ENCODE results near the gene NRTN.

DNA sequence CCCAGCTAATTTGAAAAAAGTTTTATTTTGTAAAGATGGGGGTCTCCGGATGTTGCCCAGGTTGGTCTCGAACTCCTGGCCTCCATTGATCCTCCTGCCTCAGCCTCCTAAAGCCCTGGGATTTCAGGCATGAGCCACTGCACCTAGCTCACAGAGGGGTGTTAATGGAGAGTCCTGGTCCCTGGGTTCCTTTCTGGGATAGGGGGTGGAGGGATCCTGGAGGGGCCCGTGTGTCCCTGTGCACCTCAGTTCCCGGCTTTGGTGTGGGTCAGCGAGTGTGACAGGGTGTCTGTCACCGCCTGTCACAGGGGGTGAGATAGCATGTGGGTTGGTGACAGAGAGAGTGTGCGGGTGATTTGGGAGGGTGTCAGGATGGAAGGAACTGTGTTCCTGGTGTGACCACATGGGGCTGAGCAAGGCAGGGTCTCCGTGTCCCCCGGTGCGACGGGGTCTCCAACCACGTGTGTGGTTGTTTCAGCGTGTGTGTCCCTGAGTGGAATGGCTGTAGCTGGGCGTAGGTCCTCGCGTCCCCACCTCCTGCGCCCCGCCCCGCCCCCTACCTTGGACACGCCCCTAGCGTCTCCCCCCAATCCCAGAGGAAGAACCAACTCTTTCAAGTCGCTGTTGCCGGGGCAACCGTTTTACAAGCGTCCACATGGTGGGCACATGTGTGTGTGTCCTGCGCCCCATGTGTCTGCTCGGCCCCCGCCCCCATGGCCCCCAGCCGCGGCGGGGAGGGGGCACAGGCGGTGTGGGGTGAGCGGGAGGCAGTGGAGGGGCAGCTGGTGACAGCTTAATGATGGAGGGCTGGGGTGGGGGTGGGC is 2.9 kb upstream of the NRTN start:
- TF ChIP-seq, protein P1, sequence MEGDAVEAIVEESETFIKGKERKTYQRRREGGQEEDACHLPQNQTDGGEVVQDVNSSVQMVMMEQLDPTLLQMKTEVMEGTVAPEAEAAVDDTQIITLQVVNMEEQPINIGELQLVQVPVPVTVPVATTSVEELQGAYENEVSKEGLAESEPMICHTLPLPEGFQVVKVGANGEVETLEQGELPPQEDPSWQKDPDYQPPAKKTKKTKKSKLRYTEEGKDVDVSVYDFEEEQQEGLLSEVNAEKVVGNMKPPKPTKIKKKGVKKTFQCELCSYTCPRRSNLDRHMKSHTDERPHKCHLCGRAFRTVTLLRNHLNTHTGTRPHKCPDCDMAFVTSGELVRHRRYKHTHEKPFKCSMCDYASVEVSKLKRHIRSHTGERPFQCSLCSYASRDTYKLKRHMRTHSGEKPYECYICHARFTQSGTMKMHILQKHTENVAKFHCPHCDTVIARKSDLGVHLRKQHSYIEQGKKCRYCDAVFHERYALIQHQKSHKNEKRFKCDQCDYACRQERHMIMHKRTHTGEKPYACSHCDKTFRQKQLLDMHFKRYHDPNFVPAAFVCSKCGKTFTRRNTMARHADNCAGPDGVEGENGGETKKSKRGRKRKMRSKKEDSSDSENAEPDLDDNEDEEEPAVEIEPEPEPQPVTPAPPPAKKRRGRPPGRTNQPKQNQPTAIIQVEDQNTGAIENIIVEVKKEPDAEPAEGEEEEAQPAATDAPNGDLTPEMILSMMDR (IDR thresholded peaks at IDR 0.05), result no peak
- TF ChIP-seq ZFX (IDR thresholded peaks at IDR 0.05; ENCODE audit: borderline replicate concordance), result no peak

Data from 22Rv1 (cell line).